Measurements from ENCODE around the gene IQSEC3. TPM values are rescaled to one million over a fixed set of nuclear protein-coding genes. Genes with fewer than 3 reads are reported as not detected.

IQSEC3 gene
- total RNA-seq, 1 experiment from 2014 or later, result not detected

DNA sequence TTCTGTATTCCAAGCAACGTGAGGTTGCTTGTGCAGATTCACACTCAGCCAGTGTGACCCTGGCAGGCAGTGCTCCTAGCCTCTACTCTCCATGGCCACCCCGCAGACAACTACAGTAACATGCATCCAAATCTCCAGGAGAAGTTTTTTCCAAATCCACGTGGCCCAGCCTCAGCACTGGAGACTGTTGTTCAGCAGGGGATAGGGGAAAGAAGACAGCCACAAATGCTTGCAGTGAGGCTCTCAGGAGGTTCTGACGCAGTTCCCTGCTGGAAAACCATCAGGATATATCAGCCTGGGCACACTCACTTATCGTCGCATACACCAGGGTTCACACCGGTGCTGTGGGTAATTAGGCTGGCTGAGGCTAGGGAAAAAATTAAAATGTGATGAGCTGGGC is 16.2 kb downstream of the IQSEC3 start:
- no peak overlapping the region for H3K4me3 ChIP-seq (ENCODE audit: low read depth in 2 of 2, low read length in 2 of 2)
- ChIA-PET CTCF (no interaction called here), POLR2A (no interaction called here)
- no peak overlapping the region for H3K27ac ChIP-seq (ENCODE audit: low read length)
- in situ Hi-C loops (cut with HindIII; ENCODE audit: low pct_unique_long_range_greater_than_20kb, low sequenced_read_pairs), result no loop called here
- ATAC-seq, result no peak
- intact Hi-C loops (cut with micrococcal nuclease; ENCODE audit: unreplicated experiment), result no loop called here
- no peaks in the 10 kb centered on the region for H3K4me1 ChIP-seq (ENCODE audit: control insufficient read depth, insufficient read depth, low read length)
- TF ChIP-seq SIN3A (IDR thresholded peaks at IDR 0.05; ENCODE audit: borderline replicate concordance, insufficient read depth, low read depth, low read length) (no peak), TCF7L2 (IDR thresholded peaks at IDR 0.05; ENCODE audit: low read depth, low read length) (no peak)
- TF ChIP-seq, protein P1, sequence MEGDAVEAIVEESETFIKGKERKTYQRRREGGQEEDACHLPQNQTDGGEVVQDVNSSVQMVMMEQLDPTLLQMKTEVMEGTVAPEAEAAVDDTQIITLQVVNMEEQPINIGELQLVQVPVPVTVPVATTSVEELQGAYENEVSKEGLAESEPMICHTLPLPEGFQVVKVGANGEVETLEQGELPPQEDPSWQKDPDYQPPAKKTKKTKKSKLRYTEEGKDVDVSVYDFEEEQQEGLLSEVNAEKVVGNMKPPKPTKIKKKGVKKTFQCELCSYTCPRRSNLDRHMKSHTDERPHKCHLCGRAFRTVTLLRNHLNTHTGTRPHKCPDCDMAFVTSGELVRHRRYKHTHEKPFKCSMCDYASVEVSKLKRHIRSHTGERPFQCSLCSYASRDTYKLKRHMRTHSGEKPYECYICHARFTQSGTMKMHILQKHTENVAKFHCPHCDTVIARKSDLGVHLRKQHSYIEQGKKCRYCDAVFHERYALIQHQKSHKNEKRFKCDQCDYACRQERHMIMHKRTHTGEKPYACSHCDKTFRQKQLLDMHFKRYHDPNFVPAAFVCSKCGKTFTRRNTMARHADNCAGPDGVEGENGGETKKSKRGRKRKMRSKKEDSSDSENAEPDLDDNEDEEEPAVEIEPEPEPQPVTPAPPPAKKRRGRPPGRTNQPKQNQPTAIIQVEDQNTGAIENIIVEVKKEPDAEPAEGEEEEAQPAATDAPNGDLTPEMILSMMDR (IDR thresholded peaks at IDR 0.05), result no peak
- DNase-seq (ENCODE audit: low read depth, low spot score), result no peak
- H3K27me3 ChIP-seq (ENCODE audit: control insufficient read depth, insufficient read depth, low read length), result no peaks in the 10 kb centered on the region; the same call in 1 of the 2 replicates
- no peaks in the 10 kb centered on the region for H3K36me3 ChIP-seq (ENCODE audit: control insufficient read depth, insufficient read depth, low read length)
- no peaks in the 10 kb centered on the region for H3K9me3 ChIP-seq (ENCODE audit: control insufficient read depth, insufficient read depth, low read depth, low read length)
- no TSS peak for BruUV-seq (replicated peaks)

DNA sequence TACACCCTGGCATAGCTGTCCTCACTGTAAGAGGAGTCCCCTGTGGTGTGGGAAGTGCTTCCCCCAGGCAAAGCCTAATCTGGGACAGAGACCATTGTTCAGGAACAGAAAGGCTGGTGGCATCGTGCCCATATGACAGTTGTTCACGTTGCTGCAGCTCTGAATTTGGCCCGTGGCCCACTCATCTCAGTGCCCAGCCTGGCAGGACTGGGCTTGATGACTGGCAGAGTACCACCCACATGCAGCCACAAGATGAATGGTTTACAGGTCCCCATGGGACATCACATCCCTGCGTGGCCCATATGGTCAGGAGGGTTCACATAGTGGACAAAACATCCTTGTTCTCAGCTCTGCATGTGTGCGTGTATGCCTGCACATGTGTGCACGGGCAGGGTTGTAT is 17.5 kb downstream of the IQSEC3 start:
- no peaks in the 10 kb centered on the region for H3K9me3 ChIP-seq (ENCODE audit: control insufficient read depth, insufficient read depth, low read depth, low read length)
- CTCF ChIA-PET, result no interaction called here
- no TSS peak for BruUV-seq (replicated peaks)
- DNase-seq (ENCODE audit: low read depth, low spot score) (no peak), ATAC-seq (no peak)
- no peak overlapping the region for H3K27ac ChIP-seq (ENCODE audit: low read length)
- in situ Hi-C loops (cut with HindIII; ENCODE audit: low pct_unique_long_range_greater_than_20kb, low sequenced_read_pairs), result no loop called here
- POLR2A ChIA-PET, result no interaction called here
- intact Hi-C loops (cut with micrococcal nuclease; ENCODE audit: unreplicated experiment), result no loop called here
- no peak overlapping the region for H3K4me3 ChIP-seq (ENCODE audit: low read depth in 2 of 2, low read length in 2 of 2)
- H3K27me3 ChIP-seq (ENCODE audit: control insufficient read depth, insufficient read depth, low read length), result no peaks in the 10 kb centered on the region; the same call in 1 of the 2 replicates
- no peaks in the 10 kb centered on the region for H3K36me3 ChIP-seq (ENCODE audit: control insufficient read depth, insufficient read depth, low read length)
- TF ChIP-seq, protein P2, sequence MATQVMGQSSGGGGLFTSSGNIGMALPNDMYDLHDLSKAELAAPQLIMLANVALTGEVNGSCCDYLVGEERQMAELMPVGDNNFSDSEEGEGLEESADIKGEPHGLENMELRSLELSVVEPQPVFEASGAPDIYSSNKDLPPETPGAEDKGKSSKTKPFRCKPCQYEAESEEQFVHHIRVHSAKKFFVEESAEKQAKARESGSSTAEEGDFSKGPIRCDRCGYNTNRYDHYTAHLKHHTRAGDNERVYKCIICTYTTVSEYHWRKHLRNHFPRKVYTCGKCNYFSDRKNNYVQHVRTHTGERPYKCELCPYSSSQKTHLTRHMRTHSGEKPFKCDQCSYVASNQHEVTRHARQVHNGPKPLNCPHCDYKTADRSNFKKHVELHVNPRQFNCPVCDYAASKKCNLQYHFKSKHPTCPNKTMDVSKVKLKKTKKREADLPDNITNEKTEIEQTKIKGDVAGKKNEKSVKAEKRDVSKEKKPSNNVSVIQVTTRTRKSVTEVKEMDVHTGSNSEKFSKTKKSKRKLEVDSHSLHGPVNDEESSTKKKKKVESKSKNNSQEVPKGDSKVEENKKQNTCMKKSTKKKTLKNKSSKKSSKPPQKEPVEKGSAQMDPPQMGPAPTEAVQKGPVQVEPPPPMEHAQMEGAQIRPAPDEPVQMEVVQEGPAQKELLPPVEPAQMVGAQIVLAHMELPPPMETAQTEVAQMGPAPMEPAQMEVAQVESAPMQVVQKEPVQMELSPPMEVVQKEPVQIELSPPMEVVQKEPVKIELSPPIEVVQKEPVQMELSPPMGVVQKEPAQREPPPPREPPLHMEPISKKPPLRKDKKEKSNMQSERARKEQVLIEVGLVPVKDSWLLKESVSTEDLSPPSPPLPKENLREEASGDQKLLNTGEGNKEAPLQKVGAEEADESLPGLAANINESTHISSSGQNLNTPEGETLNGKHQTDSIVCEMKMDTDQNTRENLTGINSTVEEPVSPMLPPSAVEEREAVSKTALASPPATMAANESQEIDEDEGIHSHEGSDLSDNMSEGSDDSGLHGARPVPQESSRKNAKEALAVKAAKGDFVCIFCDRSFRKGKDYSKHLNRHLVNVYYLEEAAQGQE (IDR thresholded peaks at IDR 0.05; ENCODE audit: insufficient read depth in 1 of 2, low read depth in 2 of 2, low read length in 1 of 2), result no peak
- TF ChIP-seq POLR2AphosphoS5 (IDR thresholded peaks at IDR 0.05; ENCODE audit: low read depth, low read length) (no peak), SIN3A (IDR thresholded peaks at IDR 0.05; ENCODE audit: borderline replicate concordance, insufficient read depth, low read depth, low read length) (no peak), TCF7L2 (IDR thresholded peaks at IDR 0.05; ENCODE audit: low read depth, low read length) (no peak)
- TF ChIP-seq, protein P1 (IDR thresholded peaks at IDR 0.05), result no peak
- H3K4me1 ChIP-seq (ENCODE audit: control insufficient read depth, insufficient read depth, low read length), result no peaks in the 10 kb centered on the region
